ENCODE data around the gene CHI3L1.
A peak's percentile ranks its signal among the peaks of the same experiment; 100 is the strongest.

CHI3L1 gene

GRCh38 chr1:203172184-203173010, 14.1 kb downstream of the CHI3L1 start:
- TF ChIP-seq CTCF (IDR thresholded peaks at IDR 0.05; ENCODE audit: unreplicated experiment in 3 of 3), result peak; percentile 57 to 65 (median 63)
- Mint-ChIP-seq H3K27ac (peak overlapping the region; percentile 53 to 72 (median 58)), H3K4me3 (peak overlapping the region in 2 of 3 experiments; percentile 78 to 94), H3K27me3 (ENCODE audit: low read depth) (peaks cover 11% of the 10 kb centered on the region), H3K9me3 (no peaks in the 10 kb centered on the region), H3K36me3 (ENCODE audit: low read depth) (no peaks in the 10 kb centered on the region), H3K4me1 (peaks cover 39% of the 10 kb centered on the region)

GRCh38 chr1:203171341-203172183, 14.9 kb downstream of the CHI3L1 start:
- peak overlapping the region in 1 of 3 experiments; percentile 72 for H3K27ac Mint-ChIP-seq

GRCh38 chr1:203170625-203171330, 15.7 kb downstream of the CHI3L1 start:
- H3K36me3 Mint-ChIP-seq (ENCODE audit: low read depth), result no peaks in the 10 kb centered on the region
- H3K27ac Mint-ChIP-seq, result no peak overlapping the region
- TF ChIP-seq CTCF (IDR thresholded peaks at IDR 0.05; ENCODE audit: unreplicated experiment in 3 of 3), result no peak
- H3K4me3 Mint-ChIP-seq, result peak overlapping the region in 2 of 3 experiments; percentile 38 to 94
- no peaks in the 10 kb centered on the region for H3K9me3 Mint-ChIP-seq
- peaks cover 23% of the 10 kb centered on the region for H3K4me1 Mint-ChIP-seq
- H3K27me3 Mint-ChIP-seq (ENCODE audit: low read depth), result peaks cover 18% of the 10 kb centered on the region

More at GRCh38 chr1:203171341-203172183, 14.9 kb downstream of the CHI3L1 start:
- no peak for TF ChIP-seq CTCF (IDR thresholded peaks at IDR 0.05; ENCODE audit: unreplicated experiment in 3 of 3)
- Mint-ChIP-seq H3K27me3 (ENCODE audit: low read depth) (peaks cover 14% of the 10 kb centered on the region), H3K4me1 (peaks cover 30% of the 10 kb centered on the region), H3K4me3 (peak overlapping the region in 2 of 3 experiments; percentile 78 to 94), H3K9me3 (no peaks in the 10 kb centered on the region), H3K36me3 (ENCODE audit: low read depth) (no peaks in the 10 kb centered on the region)

GRCh38 chr1:203169770-203170520, 16.6 kb downstream of the CHI3L1 start:
- Mint-ChIP-seq H3K27me3 (ENCODE audit: low read depth) (peaks cover 15% of the 10 kb centered on the region), H3K9me3 (no peaks in the 10 kb centered on the region), H3K4me1 (peaks cover 23% of the 10 kb centered on the region), H3K36me3 (ENCODE audit: low read depth) (no peaks in the 10 kb centered on the region), H3K4me3 (peak overlapping the region in 1 of 3 experiments; percentile 94), H3K27ac (peak overlapping the region; percentile 6 to 37 (median 12))
- no peak for TF ChIP-seq CTCF (IDR thresholded peaks at IDR 0.05; ENCODE audit: unreplicated experiment in 3 of 3)

GRCh38 chr1:203168991-203169390, 17.5 kb downstream of the CHI3L1 start:
- Mint-ChIP-seq H3K27me3 (ENCODE audit: low read depth) (peaks cover 13% of the 10 kb centered on the region), H3K36me3 (ENCODE audit: low read depth) (no peaks in the 10 kb centered on the region), H3K27ac (peak overlapping the region in 1 of 3 experiments; percentile 6), H3K4me3 (peak overlapping the region in 1 of 3 experiments; percentile 40), H3K4me1 (peaks cover 21% of the 10 kb centered on the region), H3K9me3 (no peaks in the 10 kb centered on the region)
- no peak for TF ChIP-seq CTCF (IDR thresholded peaks at IDR 0.05; ENCODE audit: unreplicated experiment in 3 of 3)
